GM12878 (cell line): ENCODE measurements around the gene SGO1. TPM values are rescaled to one million over a fixed set of nuclear protein-coding genes. Genes with fewer than 3 reads are reported as not detected.
"Not testable (repeated sequence)": the region's sequence is repeated elsewhere in the genome, so short reads cannot be mapped to it uniquely, and the experiment has no call there.

Experiments used
- ATAC-seq: fragments of 200-7000 bp; cut with Tn5 transposase; 3 replicates; pipeline ENCODE4 v1.9.1; 2020; ENCODE audit warnings: mild to moderate bottlenecking, moderate library complexity
- BruUV-seq: library from RNA; stranded (reverse); fragments of 400-500 nt; replicated peaks from 2 replicates; lab custom pipeline; 2021; lab: Mats Ljungman, UMichigan
- CTCF ChIA-PET: fragments of 300-600 bp; sonication (Branson Sonifier 250); formaldehyde crosslinking; extraction: SDS; loops from one replicate; lab custom pipeline; 2021; ENCODE audit warnings: inconsistent platforms; lab: Yijun Ruan, JAX
- POLR2A ChIA-PET: fragments of 350-600 bp; formaldehyde crosslinking; extraction: SDS; loops from one replicate; lab custom pipeline; 2021; ENCODE audit warnings: inconsistent platforms; lab: Charles Lee
- RAD21 ChIA-PET: fragments of 300-600 bp; sonication (Branson Sonifier 250); formaldehyde crosslinking; loops from one replicate; lab custom pipeline; 2023; ENCODE audit warnings: antibody characterized with exemption; ENCODE audit not compliant: unreplicated experiment; lab: Charles Lee
- SMC1A ChIA-PET: fragments of 300-600 bp; sonication (Branson Sonifier 250); formaldehyde crosslinking; loops from one replicate; lab custom pipeline; 2023; ENCODE audit not compliant: unreplicated experiment, uncharacterized antibody; lab: Charles Lee
- DNase-seq: peaks from one replicate; pipeline ENCODE4 v3.0.0-alpha.2; 2011; ENCODE audit warnings: low read depth, low spot score
- FAIRE-seq: peaks from 3 replicates; lab custom pipeline; 2011; peaks lifted over from hg19 to GRCh38; lab: Jason Lieb, UNC
- H2AFZ ChIP-seq: 2 replicates; pipeline ENCODE4 v1.6.0; 2011; ENCODE audit warnings: low read depth, low read length, control low read depth; ENCODE audit not compliant: control insufficient read depth
- H3K27ac ChIP-seq: 2 replicates; pipeline ENCODE4 v1.5.1; 2011; ENCODE audit warnings: control low read depth; ENCODE audit not compliant: control insufficient read depth, insufficient read depth
- H3K27me3 ChIP-seq, 2 experiments: replicated peaks in 1 of 2; 2 replicates each; pipeline versions ENCODE4 v1.6.0 to v1.6.1; 2011; ENCODE audit warnings: low read length in 1 of 2; ENCODE audit not compliant: control insufficient read depth in 2 of 2, insufficient read depth in 2 of 2
- H3K36me3 ChIP-seq, 2 experiments: 2 replicates each; pipeline ENCODE4 v1.5.1; 2011; ENCODE audit warnings: low read length in 1 of 2; ENCODE audit not compliant: control insufficient read depth in 2 of 2, insufficient read depth in 2 of 2
- H3K4me1 ChIP-seq: 2 replicates; pipeline ENCODE4 v1.6.1; 2011; ENCODE audit warnings: mild to moderate bottlenecking, low read length, moderate library complexity, mixed read lengths; ENCODE audit not compliant: control insufficient read depth, insufficient read depth
- H3K4me2 ChIP-seq: 2 replicates; pipeline ENCODE4 v1.6.0; 2011; ENCODE audit warnings: control low read depth; ENCODE audit not compliant: control insufficient read depth, insufficient read depth
- H3K4me3 ChIP-seq: fragments of 200-600 bp; sonication (generic); 2 replicates; pipeline ENCODE4 v1.5.1; 2016
- H3K79me2 ChIP-seq: 2 replicates; pipeline ENCODE4 v1.6.0; 2011; ENCODE audit warnings: low read length; ENCODE audit not compliant: control insufficient read depth, insufficient read depth
- H3K9ac ChIP-seq: 2 replicates; pipeline ENCODE4 v1.8.0; 2011; ENCODE audit warnings: low read length, control low read depth, mixed read lengths; ENCODE audit not compliant: control insufficient read depth, insufficient read depth
- H3K9me3 ChIP-seq: replicated peaks from 3 replicates; pipeline ENCODE4 v1.5.1; 2011; ENCODE audit warnings: mild to moderate bottlenecking, low read length; ENCODE audit not compliant: control insufficient read depth, insufficient read depth
- H4K20me1 ChIP-seq: 2 replicates; pipeline ENCODE4 v1.6.0; 2011; ENCODE audit not compliant: control insufficient read depth, insufficient read depth
- NFYA ChIP-seq: IDR thresholded peaks from 2 replicates; pipeline ENCODE4 v1.6.1; 2011; ENCODE audit warnings: low read depth, mild to moderate bottlenecking, low read length, improper control_type of control experiment, borderline replicate concordance
- NR2C2 ChIP-seq: IDR thresholded peaks from 2 replicates; pipeline ENCODE4 v1.6.1; 2011; ENCODE audit warnings: borderline replicate concordance, low read depth; ENCODE audit not compliant: control insufficient read depth, insufficient read length
- RAD51 ChIP-seq: fragments of 450-650 bp; IDR thresholded peaks from 2 replicates; pipeline ENCODE4 v1.6.1; 2016; ENCODE audit warnings: moderate library complexity, mild to moderate bottlenecking, inconsistent platforms
- WGBS: methylation state at CpG from one replicate; pipeline ENCODE4 v1.1.6; 2016; ENCODE audit warnings: low lambda C conversion rate; ENCODE audit not compliant: insufficient replicate concordance, insufficient coverage; ENCODE audit errors: missing lambda C conversion rate; 5-methylcytosine and 5-hydroxymethylcytosine counted together
- in situ Hi-C: fragments of 300-500 bp; cut with MboI; formaldehyde crosslinking; loops from 9 replicates; pipeline ENCODE4 v1.14.3; 2018; ENCODE audit warnings: mixed read lengths
- intact Hi-C: fragments of 100-400 bp; cut with micrococcal nuclease; formaldehyde crosslinking; loops from one replicate; pipeline ENCODE4 v1.14.2; 2022; ENCODE audit not compliant: unreplicated experiment
- polyA plus RNA-seq, 11 experiments: library from polyadenylated mRNA; depleted of rRNA in 4 of 11; unstranded in 6 of 11; stranded (reverse) in 5 of 11; fragments of >200 nt; fragmentation: Nextera tagmentation in 4 of 11; fragmentation: Illumina TruSeq in 1 of 11; extraction: Ambion mirVana in 4 of 11; extraction: Trizol in 1 of 11; gene quantifications; 1 replicate in 1 of 11; 2 replicates in 10 of 11; pipeline versions ENCODE4 v1.2.1 to v1.2.3, GENCODE V29; 2011 to 2016; ENCODE audit warnings: inconsistent platforms in 2 of 11, missing spikeins in 2 of 11, low read depth in 1 of 11
- total RNA-seq, 4 experiments: library from RNA; depleted of rRNA in 3 of 4; stranded (reverse); fragments of >200 nt in 3 of 4; fragmentation: Illumina TruSeq in 1 of 4; extraction: Trizol in 1 of 4; gene quantifications; 2 replicates each; pipeline versions ENCODE4 v1.2.1 to v1.2.3, GENCODE V29; 2013 to 2021

SGO1 gene
- total and polyA plus RNA-seq, 10 of the 15 experiments (the other 5 are each of a cell fraction or from before 2014, with no cell fraction given) = 10.9 to 46.2 (median 17.6) TPM

- ChIA-PET POLR2A (no interaction called here), CTCF (interaction anchor here (0.5 kb wide), 1 partner anchor 732 kb away, joined by 3 read pairs; no protein-coding TSS in a partner anchor), RAD21 (no interaction called here), SMC1A (no interaction called here)
- Histone ChIP-seq H3K79me2 (no peaks in the 10 kb centered on the region), H3K9me3 (no peaks in the 10 kb centered on the region), H4K20me1 (no peaks in the 10 kb centered on the region), H2AFZ (no peak overlapping the region), H3K4me1 (no peaks in the 10 kb centered on the region), H3K27ac (no peak overlapping the region), H3K9ac (no peak overlapping the region), H3K27me3 (no peaks in the 10 kb centered on the region), H3K4me3 (no peak overlapping the region), H3K36me3 (no peaks in the 10 kb centered on the region), H3K4me2 (no peak overlapping the region)
- no peak for DNase-seq
- no peak for ATAC-seq
- no TSS peak for BruUV-seq
- intact Hi-C loops (no loop called here), in situ Hi-C loops (no loop called here)
- no peak for TF ChIP-seq NR2C2
- TF ChIP-seq RAD51 = no peak
- no peak for TF ChIP-seq NFYA
- WGBS = 18% methylated on average over 4 of the region's 4 CpGs
- no peak for FAIRE-seq
Measured at GRCh38 chr3:20215636-20216035, 29.6 kb upstream of the SGO1 start.

GRCh38 chr3:20213491-20213890 lies 27.5 kb upstream of the SGO1 start:
- H3K27me3 ChIP-seq, DNase-seq, FAIRE-seq, H2AFZ ChIP-seq, H3K79me2 ChIP-seq, in situ Hi-C loops, H3K4me1 ChIP-seq, H3K36me3 ChIP-seq, H3K27ac ChIP-seq, H3K9ac ChIP-seq, RAD21 ChIA-PET, intact Hi-C loops, BruUV-seq, H3K4me2 ChIP-seq, H3K9me3 ChIP-seq, H3K4me3 ChIP-seq, POLR2A ChIA-PET, H4K20me1 ChIP-seq, SMC1A ChIA-PET, ATAC-seq, CTCF ChIA-PET: not testable (repeated sequence)
- 50% methylated on average over 1 of the region's 1 CpG for WGBS

DNA sequence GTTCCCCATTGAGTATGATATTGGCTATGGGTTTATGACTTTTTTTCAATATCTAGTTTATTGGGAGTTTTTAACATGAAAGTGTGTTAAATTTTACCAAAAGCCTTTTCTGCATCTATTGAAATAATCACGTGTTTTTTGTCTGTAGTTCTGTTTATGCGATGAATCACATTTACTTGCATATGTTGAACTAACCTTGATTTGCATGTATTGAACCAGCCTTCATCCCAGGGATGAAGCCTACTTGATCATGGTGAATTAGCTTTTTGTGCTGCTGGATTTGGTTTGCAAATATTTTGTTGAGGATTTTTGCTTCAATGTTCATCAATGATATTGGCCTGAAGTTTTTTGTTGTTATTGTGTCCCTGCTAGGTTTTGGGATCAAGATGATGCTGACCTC lies 21.9 kb upstream of the SGO1 start:
- intact Hi-C loops, RAD21 ChIA-PET, H3K9me3 ChIP-seq, CTCF ChIA-PET, H3K4me3 ChIP-seq, H3K27ac ChIP-seq, ATAC-seq, H2AFZ ChIP-seq, H3K4me1 ChIP-seq, H3K4me2 ChIP-seq, H3K36me3 ChIP-seq, POLR2A ChIA-PET, DNase-seq, BruUV-seq, H3K79me2 ChIP-seq, H3K9ac ChIP-seq, in situ Hi-C loops, H3K27me3 ChIP-seq, FAIRE-seq, H4K20me1 ChIP-seq: not testable (repeated sequence)
- 82% methylated on average over 2 of the region's 2 CpGs for WGBS
- SMC1A ChIA-PET = interaction anchor here (1.2 kb wide), 1 partner anchor 34 kb away, joined by 4 read pairs; no protein-coding TSS in a partner anchor

- H3K27me3 ChIP-seq, H3K4me2 ChIP-seq, H3K9me3 ChIP-seq, H3K27ac ChIP-seq, intact Hi-C loops, H4K20me1 ChIP-seq, in situ Hi-C loops, POLR2A ChIA-PET, H3K36me3 ChIP-seq, SMC1A ChIA-PET, BruUV-seq, FAIRE-seq, DNase-seq, H3K4me1 ChIP-seq, H3K79me2 ChIP-seq, ATAC-seq, H3K4me3 ChIP-seq, RAD21 ChIA-PET, H3K9ac ChIP-seq, H2AFZ ChIP-seq: not testable (repeated sequence)
- CTCF ChIA-PET = interaction anchor here (0.7 to 0.9 kb wide), 2 partner anchors 55 to 230 kb away, joined by 3 to 4 read pairs; no protein-coding TSS in a partner anchor
Measured at GRCh38 chr3:20205898-20206297, 19.9 kb upstream of the SGO1 start.
